ENCODE data around the gene HPCA.

The HPCA gene

DNA sequence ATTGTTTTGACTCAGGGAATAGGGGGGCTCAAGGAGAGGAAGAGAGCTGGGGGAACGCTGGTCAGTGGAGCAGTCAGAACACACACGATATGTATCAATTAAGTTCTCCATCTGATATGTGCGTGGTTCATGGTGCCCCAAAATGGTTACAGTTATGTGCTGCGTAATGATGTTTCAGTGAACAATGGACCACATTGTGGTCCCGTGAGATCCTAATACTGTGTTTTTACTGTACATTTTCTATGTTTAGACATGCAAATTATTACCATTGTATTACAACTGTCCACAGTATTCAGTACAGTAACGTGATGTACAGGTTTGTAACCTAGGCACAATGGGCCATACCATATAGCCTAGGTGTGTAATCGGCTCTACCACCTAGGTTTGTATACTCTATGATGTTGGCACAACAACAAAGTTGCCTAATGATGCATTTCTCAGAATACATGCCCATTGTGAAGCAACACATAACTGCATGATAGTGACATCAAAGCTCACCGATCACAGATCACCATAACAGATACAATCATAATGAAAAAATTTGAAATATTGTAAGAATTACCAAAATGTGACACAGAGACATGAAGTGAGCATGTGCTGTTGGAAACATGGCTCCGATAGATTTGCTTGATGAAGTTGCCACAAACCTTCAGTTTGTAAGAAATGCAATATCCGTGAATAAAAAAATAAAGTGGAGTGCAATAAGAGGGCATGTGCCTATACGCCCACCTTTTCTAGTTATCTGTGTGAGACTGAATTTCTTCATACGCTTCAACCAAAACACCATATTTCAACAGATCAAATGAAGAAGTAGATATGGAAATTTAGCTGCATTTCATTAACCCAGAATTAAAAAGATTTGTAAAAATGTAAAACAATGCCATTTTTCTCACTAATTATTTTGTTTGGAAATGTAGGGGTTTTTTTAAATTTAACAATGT lies 29.7 kb downstream of the HPCA start:
- TF ChIP-seq Cebpa-rat (IDR thresholded peaks at IDR 0.05) = no peak
- Histone ChIP-seq H3K27ac (no peak overlapping the region), H3K4me3 (no peak overlapping the region), H3K9me3 (no peaks in the 10 kb centered on the region), H3K36me3 (no peaks in the 10 kb centered on the region), H3K9ac (no peak overlapping the region), H4K20me1 (no peaks in the 10 kb centered on the region), H3K27me3 (no peaks in the 10 kb centered on the region), H3K4me1 (peaks cover 6% of the 10 kb centered on the region), H3K4me2 (no peak overlapping the region)

DNA sequence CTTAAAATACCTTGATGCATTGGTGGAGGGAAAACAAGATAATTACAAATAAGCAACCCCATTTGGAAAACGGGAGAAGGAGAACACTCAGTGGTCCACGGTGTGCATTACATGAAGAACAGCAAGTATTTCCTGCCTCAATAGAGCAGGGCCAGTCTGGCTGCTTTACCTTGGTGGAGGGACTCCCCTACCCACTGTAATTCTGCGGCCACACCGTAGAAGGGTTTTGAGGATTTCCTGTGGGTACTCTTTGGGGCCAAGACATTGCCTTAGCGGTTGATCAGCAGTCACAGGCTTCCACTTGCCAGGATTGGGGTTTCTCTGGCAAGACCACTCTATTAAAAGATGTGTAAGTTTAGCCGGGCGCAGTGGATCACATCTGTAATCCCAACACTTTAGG lies 31.2 kb downstream of the HPCA start:
- Histone ChIP-seq H3K36me3 (no peaks in the 10 kb centered on the region), H3K4me2 (peak overlapping the region; percentile 0; the same call in 1 of the 2 replicates), H3K9me3 (no peaks in the 10 kb centered on the region), H3K9ac (no peak overlapping the region), H4K20me1 (no peaks in the 10 kb centered on the region), H3K4me3 (no peak overlapping the region), H3K4me1 (peaks cover 6% of the 10 kb centered on the region), H3K27me3 (no peaks in the 10 kb centered on the region), H3K27ac (no peak overlapping the region)
- TF ChIP-seq Cebpa-rat (IDR thresholded peaks at IDR 0.05) = no peak

DNA sequence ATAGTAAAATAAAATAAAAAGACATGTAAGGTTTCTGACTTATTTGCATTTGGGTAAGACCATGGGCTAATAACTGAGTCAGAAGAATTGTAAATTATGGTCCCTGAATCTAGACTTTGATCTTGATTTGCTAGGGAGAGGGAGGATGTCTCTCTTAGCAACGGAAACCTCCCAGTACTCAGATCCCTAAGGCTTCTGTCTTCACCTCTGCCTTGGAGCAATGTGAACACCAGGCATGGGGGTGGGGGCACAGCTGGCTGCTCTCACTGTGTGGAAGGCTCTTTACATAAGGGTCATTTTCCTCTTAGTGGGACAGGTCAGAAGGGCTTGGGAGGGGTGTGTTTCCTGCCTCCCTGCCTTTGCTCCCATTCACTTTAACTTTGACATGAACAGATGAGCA lies 31.9 kb downstream of the HPCA start:
- Histone ChIP-seq H3K36me3 (no peaks in the 10 kb centered on the region), H3K27me3 (peaks cover 5% of the 10 kb centered on the region)
- no peak for TF ChIP-seq Cebpa-rat (IDR thresholded peaks at IDR 0.05)

DNA sequence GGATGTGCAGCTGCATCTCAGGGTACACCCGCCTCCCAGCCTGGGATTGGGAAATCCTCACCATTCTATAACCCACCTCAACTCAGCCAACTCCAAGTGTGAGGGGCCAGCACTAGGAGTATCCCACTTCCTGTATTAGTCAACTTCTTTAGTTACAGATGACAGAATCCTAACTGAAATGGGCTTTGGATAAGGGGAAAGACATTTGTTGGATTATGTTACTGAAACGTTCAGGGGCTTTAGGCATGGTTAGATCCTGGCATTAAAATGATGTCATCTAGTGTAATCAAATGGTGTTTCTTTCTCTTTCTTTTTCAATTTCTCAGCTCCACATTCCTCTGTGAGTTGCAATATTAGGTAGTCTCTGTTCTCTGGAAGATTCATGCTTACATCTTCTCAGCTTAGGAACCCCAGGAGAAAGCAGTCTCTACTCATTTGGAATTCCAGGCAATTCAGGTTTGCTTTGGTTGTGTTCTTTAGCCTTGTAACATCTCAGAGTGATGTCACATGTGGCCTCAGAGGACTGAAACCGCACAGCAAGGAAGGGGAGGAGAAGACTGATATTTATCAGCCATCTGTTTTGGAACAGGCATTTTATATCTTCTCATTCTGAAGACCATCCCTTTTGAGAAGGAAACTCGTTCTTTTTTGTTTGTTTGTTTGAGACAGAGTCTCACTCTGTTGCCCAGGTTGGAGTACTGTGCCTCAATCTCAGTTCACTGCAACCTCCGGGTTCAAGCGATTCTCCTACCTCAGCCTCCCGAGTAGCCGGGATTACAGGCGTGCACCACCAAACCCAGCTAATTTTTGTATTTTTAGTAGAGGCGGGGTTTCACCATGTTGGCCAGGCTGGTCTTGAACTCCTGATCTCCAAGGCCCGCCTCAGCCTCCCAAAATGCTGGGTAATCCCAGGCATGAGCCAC lies 33.8 kb downstream of the HPCA start:
- Histone ChIP-seq H3K27me3 (peaks cover 24% of the 10 kb centered on the region), H3K4me1 (peaks cover 6% of the 10 kb centered on the region), H3K9ac (no peak overlapping the region), H4K20me1 (peaks cover 6% of the 10 kb centered on the region; the same call in 1 of the 2 replicates), H3K27ac (no peak overlapping the region), H3K36me3 (no peaks in the 10 kb centered on the region), H3K4me3 (no peak overlapping the region), H3K9me3 (no peaks in the 10 kb centered on the region), H3K4me2 (no peak overlapping the region)
- TF ChIP-seq Cebpa-rat (IDR thresholded peaks at IDR 0.05) = no peak

More for the DNA sequence above, 31.9 kb downstream of the HPCA start:
- Histone ChIP-seq H3K4me1 (peaks cover 6% of the 10 kb centered on the region), H3K4me2 (no peak overlapping the region), H4K20me1 (no peaks in the 10 kb centered on the region), H3K9ac (no peak overlapping the region), H3K27ac (no peak overlapping the region), H3K4me3 (no peak overlapping the region), H3K9me3 (no peaks in the 10 kb centered on the region)

DNA sequence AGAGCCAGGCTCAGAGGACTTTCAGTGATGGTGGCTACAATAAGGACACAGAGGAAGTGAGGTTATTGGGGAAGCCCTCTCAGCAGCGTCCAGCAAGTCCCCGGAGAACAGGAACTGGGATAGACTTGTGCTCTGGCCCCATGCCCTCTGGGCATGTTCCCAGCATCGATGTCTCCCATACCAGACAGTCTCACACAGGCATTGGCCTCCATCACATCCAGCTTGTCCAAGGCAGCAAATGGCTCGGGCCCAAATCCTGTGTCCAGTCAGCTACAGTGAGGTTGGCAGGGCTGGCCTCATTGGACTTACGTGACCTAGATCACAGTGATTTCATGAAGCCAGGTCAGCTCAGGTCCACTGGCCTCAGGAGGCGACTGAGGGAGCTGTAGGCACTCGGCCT lies 34.5 kb downstream of the HPCA start:
- H3K4me2 ChIP-seq = no peak overlapping the region
- no peak overlapping the region for H3K27ac ChIP-seq
- H3K9ac ChIP-seq = no peak overlapping the region
- H3K36me3 ChIP-seq = no peaks in the 10 kb centered on the region
- H3K9me3 ChIP-seq = no peaks in the 10 kb centered on the region
- H3K27me3 ChIP-seq = peaks cover 32% of the 10 kb centered on the region
- peaks cover 12% of the 10 kb centered on the region; the same call in 1 of the 2 replicates for H4K20me1 ChIP-seq
- no peak for TF ChIP-seq Cebpa-rat (IDR thresholded peaks at IDR 0.05)
- H3K4me3 ChIP-seq = no peak overlapping the region
- H3K4me1 ChIP-seq = peaks cover 6% of the 10 kb centered on the region

DNA sequence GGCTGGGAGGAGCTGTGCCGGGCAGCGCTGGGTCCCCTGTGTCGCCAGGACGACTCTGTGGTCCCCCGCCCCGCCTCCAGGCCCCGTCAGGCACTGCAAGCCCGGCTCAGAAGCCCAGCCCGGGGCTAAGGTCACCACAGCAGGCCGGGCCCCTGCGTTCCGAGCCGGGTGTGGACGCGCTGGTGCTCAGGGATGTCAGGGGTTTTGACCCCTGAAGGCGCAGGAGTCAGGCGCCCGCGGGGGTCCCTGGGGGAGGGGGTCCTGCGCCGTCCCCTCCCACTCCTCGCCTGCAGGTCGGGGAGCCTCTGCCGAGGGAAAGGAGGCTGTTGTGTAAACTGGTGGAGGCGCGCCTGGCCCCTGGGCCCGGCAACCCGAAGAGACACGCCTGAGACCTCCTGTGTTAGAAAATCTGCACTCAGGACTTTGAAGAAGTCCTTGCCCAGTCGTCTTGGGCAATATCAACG lies 38.6 kb downstream of the HPCA start:
- TF ChIP-seq Cebpa-rat (IDR thresholded peaks at IDR 0.05) = no peak
- Histone ChIP-seq H3K4me1 (no peaks in the 10 kb centered on the region; the same call in 1 of the 2 replicates), H4K20me1 (peaks cover 15% of the 10 kb centered on the region; the same call in 1 of the 2 replicates), H3K4me2 (no peak overlapping the region), H3K9ac (no peak overlapping the region), H3K9me3 (no peaks in the 10 kb centered on the region), H3K27me3 (peaks cover 49% of the 10 kb centered on the region), H3K4me3 (no peak overlapping the region), H3K36me3 (no peaks in the 10 kb centered on the region), H3K27ac (no peak overlapping the region)

DNA sequence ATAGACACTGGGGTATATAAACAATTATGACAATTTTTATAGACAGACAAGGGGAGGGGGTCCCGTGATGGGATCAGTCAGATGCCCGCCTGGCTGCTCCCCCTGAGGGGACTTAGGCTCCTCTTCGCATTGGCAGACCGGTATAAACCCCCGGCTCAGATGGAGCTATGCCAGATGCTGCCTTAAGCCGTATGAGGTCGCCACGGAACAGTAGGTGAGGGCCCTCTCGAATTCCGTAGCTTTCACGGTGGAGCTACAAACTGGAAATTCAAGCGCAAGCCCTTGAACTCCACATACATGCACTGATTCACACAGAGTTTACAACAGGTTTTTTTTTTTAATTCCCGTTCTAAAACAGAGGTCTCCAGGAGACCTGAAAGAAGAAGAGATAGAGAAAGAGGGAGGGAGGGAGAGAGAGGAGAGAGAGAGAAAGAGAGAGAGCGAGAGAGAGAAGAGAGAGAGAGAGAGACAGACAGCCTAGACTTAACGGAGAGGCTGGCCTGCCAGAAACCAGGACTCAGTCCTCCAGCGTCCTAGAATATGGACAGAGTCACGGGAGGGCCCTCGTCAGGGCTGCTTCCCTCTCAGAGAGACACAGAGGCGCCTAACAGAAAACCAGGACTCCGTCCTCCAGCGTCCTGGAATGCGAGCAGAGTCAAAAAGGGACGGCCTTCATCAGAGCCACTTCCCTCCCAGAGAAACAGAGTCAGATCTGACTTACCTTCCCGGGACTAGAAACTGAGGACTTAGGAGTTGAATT lies 39.3 kb downstream of the HPCA start:
- no peak overlapping the region for H3K27ac ChIP-seq
- no peaks in the 10 kb centered on the region for H3K36me3 ChIP-seq
- peaks cover 49% of the 10 kb centered on the region for H3K27me3 ChIP-seq
- no peak for TF ChIP-seq Cebpa-rat (IDR thresholded peaks at IDR 0.05)
- H3K9ac ChIP-seq = no peak overlapping the region
- no peak overlapping the region for H3K4me2 ChIP-seq
- no peaks in the 10 kb centered on the region for H3K9me3 ChIP-seq
- no peak overlapping the region for H3K4me3 ChIP-seq
- H3K4me1 ChIP-seq = no peaks in the 10 kb centered on the region; the same call in 1 of the 2 replicates
- H4K20me1 ChIP-seq = peaks cover 15% of the 10 kb centered on the region; the same call in 1 of the 2 replicates

DNA sequence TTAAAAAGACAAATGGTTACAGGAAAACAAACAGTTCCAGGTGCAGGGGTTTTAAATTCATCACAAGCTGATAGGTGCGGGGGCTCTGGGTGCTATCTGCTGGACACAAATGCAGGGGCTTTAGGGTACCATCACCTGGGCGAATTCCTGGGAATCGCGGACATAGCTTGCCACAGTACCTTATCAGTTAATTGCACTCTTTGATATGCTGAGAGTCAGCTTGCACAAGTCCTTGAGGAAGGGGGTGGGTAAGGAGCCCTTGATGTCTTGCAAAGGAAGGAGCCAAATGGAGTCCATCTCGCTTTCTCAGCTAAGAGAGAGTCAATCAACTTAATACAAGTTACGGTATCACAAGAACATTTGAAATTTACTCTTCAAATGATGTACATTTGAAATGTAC lies 40.3 kb downstream of the HPCA start:
- Histone ChIP-seq H3K27me3 (peaks cover 49% of the 10 kb centered on the region), H3K27ac (no peak overlapping the region), H3K36me3 (no peaks in the 10 kb centered on the region), H4K20me1 (peaks cover 15% of the 10 kb centered on the region; the same call in 1 of the 2 replicates), H3K9ac (no peak overlapping the region), H3K9me3 (no peaks in the 10 kb centered on the region), H3K4me3 (no peak overlapping the region), H3K4me1 (no peaks in the 10 kb centered on the region; the same call in 1 of the 2 replicates), H3K4me2 (no peak overlapping the region)
- no peak for TF ChIP-seq Cebpa-rat (IDR thresholded peaks at IDR 0.05)

DNA sequence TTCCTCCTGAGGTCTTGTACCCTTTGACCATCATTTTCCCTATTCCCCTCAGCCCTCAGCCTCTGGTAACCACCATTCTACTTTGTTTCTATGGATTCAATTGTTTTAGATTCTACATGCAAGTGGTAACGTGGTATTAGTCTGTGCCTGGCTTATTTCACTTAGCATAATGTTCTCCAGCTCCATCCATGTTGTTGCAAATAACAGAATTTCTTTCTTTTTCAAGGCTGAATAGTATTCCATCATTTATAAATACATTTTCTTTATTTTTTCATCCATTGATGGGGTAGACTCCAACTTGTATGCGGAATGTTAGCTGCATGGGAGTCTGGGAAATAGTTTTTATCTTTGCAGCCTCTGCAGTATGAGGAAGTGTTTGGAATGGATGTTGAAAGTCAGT lies 41.1 kb downstream of the HPCA start:
- TF ChIP-seq Cebpa-rat (IDR thresholded peaks at IDR 0.05) = no peak
- no peak overlapping the region for H3K4me2 ChIP-seq
- no peak overlapping the region for H3K4me3 ChIP-seq
- peaks cover 15% of the 10 kb centered on the region; the same call in 1 of the 2 replicates for H4K20me1 ChIP-seq
- no peak overlapping the region for H3K27ac ChIP-seq
- H3K9ac ChIP-seq = no peak overlapping the region
- H3K36me3 ChIP-seq = no peaks in the 10 kb centered on the region
- peaks cover 49% of the 10 kb centered on the region for H3K27me3 ChIP-seq
- no peaks in the 10 kb centered on the region for H3K9me3 ChIP-seq
- H3K4me1 ChIP-seq = no peaks in the 10 kb centered on the region; the same call in 1 of the 2 replicates
